Suprapubic skin (tissue), 4 donors: ENCODE measurements around the gene GRXCR2.

Experiments used
- POLR2A ChIP-seq, 2 donors: fragments of 450-650 bp; IDR thresholded peaks; one replicate each; pipeline ENCODE4 v1.6.1; 2017; ENCODE audit warnings: antibody characterized with exemption in 2 of 2, mild to moderate bottlenecking in 2 of 2, moderate library complexity in 2 of 2
- POLR2AphosphoS5 ChIP-seq, 3 donors: sonication (generic); formaldehyde crosslinking; IDR thresholded peaks; one replicate each; pipeline ENCODE4 v1.6.1; 2017; ENCODE audit warnings: antibody characterized with exemption in 3 of 3
- TF ChIP-seq, protein P1 (sequence below), 2 donors: fragments of 200-600 bp in 1 of 2; fragments of 450-650 bp in 1 of 2; sonication (generic) in 1 of 2; IDR thresholded peaks; one replicate each; pipeline ENCODE4 v1.5.1; 2016 to 2019; ENCODE audit warnings: antibody characterized with exemption in 2 of 2, mild to moderate bottlenecking in 1 of 2, moderate library complexity in 1 of 2

- TF ChIP-seq POLR2A (IDR thresholded peaks at IDR 0.05) (no peak), POLR2AphosphoS5 (IDR thresholded peaks at IDR 0.05) (no peak)
- TF ChIP-seq, protein P1, sequence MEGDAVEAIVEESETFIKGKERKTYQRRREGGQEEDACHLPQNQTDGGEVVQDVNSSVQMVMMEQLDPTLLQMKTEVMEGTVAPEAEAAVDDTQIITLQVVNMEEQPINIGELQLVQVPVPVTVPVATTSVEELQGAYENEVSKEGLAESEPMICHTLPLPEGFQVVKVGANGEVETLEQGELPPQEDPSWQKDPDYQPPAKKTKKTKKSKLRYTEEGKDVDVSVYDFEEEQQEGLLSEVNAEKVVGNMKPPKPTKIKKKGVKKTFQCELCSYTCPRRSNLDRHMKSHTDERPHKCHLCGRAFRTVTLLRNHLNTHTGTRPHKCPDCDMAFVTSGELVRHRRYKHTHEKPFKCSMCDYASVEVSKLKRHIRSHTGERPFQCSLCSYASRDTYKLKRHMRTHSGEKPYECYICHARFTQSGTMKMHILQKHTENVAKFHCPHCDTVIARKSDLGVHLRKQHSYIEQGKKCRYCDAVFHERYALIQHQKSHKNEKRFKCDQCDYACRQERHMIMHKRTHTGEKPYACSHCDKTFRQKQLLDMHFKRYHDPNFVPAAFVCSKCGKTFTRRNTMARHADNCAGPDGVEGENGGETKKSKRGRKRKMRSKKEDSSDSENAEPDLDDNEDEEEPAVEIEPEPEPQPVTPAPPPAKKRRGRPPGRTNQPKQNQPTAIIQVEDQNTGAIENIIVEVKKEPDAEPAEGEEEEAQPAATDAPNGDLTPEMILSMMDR (IDR thresholded peaks at IDR 0.05): no peak
These were observed 43.0 kb downstream of the GRXCR2 start for GRCh38 chr5:145829708-145830361.
